Anterior cingulate cortex (tissue), 58 donors: ENCODE results near the gene RNF186.
A peak's percentile ranks its signal among the peaks of the same experiment; 100 is the strongest.

ENCODE experiments used
- DNase-seq, 58 donors: peaks; one replicate each; lab custom pipeline; 2025; lab: John Stamatoyannopoulos, UW

Gene RNF186

GRCh38 chr1:19769211-19769932 is 45.7 kb downstream of the RNF186 start:
- DNase-seq = no peak

GRCh38 chr1:19768353-19769210 is 46.5 kb downstream of the RNF186 start:
- no peak for DNase-seq

GRCh38 chr1:19765623-19766022 is 49.5 kb downstream of the RNF186 start:
- peak in 10 of 58 donors; percentile 3 to 52 (median 8) for DNase-seq

GRCh38 chr1:19764848-19765247 is 50.2 kb downstream of the RNF186 start:
- no peak for DNase-seq
